Activated CD4-positive, alpha-beta T cell treated with anti-CD3 and anti-CD28 coated beads, Interleukin-2, Interleukin-4, amounts not matched to agents 100 ng/mL and 50 ng/mL, durations not matched to agents 16 hours and 8 hours (primary cell): ENCODE measurements around the gene RAI1.
A peak's percentile ranks its signal among the peaks of the same experiment; 100 is the strongest.
"Not testable (repeated sequence)": the region's sequence is repeated elsewhere in the genome, so short reads cannot be mapped to it uniquely, and the experiment has no call there.

Experiments used
- DNase-seq: peaks from one replicate; pipeline ENCODE4 v3.0.0-alpha.2; 2020; ENCODE audit warnings: low spot score

Gene RAI1, protein sequence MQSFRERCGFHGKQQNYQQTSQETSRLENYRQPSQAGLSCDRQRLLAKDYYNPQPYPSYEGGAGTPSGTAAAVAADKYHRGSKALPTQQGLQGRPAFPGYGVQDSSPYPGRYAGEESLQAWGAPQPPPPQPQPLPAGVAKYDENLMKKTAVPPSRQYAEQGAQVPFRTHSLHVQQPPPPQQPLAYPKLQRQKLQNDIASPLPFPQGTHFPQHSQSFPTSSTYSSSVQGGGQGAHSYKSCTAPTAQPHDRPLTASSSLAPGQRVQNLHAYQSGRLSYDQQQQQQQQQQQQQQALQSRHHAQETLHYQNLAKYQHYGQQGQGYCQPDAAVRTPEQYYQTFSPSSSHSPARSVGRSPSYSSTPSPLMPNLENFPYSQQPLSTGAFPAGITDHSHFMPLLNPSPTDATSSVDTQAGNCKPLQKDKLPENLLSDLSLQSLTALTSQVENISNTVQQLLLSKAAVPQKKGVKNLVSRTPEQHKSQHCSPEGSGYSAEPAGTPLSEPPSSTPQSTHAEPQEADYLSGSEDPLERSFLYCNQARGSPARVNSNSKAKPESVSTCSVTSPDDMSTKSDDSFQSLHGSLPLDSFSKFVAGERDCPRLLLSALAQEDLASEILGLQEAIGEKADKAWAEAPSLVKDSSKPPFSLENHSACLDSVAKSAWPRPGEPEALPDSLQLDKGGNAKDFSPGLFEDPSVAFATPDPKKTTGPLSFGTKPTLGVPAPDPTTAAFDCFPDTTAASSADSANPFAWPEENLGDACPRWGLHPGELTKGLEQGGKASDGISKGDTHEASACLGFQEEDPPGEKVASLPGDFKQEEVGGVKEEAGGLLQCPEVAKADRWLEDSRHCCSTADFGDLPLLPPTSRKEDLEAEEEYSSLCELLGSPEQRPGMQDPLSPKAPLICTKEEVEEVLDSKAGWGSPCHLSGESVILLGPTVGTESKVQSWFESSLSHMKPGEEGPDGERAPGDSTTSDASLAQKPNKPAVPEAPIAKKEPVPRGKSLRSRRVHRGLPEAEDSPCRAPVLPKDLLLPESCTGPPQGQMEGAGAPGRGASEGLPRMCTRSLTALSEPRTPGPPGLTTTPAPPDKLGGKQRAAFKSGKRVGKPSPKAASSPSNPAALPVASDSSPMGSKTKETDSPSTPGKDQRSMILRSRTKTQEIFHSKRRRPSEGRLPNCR (N-terminal part only)

DNA sequence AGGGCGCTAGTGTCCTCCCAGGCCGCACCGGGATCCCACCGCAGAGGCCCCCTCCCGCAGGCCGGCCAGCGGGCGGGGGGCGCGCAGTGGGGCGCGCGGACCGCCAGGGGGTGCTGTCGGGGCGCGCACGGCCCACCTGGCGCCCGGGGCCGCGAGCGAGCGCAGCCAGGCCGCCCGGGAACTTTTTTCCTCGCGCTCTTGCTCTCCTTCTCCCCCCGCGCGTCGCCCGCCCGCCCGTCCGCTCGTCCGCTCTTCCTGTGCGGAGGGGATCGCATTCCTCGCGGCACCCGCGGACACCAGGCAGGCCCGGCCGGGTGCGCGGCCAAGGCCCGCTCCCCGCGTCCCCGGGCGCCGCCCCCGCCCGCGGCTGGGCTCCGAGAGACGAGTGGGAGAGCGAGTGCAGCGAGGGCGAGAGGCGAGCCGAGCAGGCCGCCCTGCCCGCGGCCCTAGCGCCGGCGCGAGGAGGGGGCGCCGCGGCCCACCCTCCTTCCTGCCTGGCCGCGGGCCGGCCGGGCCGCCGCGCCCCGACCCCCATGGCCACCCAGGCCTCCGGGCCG is at the start of gene RAI1:
Gene RAI1 (plus strand): TSS at position 272 of the 557 bp plus-strand sequence. CDS start 111,491 bp downstream, outside the sequence.
- DNase-seq: peak; percentile 50

- not testable (repeated sequence) for DNase-seq
Measured at GRCh38 chr17:17632690-17633089, 48.6 kb upstream of the RAI1 start.

DNA sequence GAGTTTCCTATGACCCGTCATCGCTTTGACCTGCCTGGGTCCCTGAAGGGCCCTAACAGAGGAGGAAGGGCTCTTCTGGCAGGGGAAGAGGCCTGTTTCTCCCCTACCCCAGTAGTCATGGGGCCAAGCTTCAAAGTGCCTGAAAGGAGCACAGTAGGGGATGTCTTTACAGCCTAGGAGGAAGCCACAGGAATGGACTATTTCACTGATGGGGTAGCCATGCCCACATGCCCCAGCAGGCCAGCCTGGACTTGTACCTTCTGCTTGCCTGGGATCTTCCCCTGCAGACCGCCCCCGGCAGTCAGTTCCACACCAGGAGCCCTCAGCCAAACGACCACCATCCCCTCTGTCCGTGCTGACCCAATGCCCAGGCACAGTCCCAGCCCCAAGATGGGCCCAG is 47.9 kb upstream of the RAI1 start:
- DNase-seq: no peak

DNA sequence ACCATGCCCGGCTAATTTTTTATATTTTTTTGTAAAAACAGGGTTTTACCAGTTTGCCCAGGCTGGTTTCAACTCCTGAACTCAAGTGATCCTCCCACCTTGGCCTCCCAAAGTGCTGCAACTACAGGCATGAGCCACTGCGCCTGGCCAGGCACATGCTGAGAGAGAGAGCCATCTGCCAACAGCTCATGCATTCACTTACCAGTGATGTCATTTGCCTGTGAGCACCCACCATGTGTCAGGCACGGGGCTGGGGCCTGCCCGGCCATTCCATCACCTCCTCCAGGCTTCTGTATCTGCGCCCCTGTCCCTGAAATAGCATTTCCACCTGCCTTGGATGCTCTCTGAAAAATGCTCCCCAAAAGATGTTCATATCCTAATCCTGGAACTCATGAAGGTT is 46.1 kb upstream of the RAI1 start:
- DNase-seq: no peak

DNA sequence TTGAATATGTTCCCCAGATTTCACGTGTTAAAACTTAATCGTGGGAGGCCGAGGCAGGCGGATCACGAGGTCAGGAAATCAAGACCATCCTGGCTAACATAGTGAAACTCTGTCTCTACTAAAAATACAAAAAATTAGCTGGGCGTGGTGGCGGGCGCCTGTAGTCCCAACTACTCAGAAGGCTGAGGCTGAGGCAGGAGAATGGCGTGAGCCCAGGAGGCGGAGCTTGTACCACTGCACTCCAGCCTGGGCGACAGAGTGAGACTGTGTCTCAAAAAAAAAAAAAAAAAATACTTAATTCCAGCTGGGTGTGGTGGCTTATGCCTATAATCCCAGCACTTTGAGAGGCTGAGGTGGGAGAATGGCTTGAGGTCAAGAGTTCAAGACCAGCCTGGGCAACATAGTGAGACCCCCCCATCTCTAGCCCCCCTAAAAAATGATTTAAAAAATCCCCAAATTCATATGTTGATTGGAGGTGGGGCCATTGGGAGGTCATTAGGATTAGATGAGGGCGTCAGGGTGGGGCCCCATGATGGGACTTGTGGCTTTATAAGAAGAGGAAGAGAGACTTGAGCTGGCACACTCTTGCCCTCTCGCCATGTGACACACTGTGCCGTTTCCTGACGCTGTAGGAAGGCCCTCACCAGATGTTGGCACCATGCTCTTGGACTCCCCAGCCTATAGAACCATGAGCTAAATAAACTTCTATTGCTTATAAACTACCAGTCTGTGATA is 45.6 kb upstream of the RAI1 start:
- not testable (repeated sequence) for DNase-seq

- DNase-seq: no peak
Measured at GRCh38 chr17:17636272-17636885, 44.9 kb upstream of the RAI1 start.

DNA sequence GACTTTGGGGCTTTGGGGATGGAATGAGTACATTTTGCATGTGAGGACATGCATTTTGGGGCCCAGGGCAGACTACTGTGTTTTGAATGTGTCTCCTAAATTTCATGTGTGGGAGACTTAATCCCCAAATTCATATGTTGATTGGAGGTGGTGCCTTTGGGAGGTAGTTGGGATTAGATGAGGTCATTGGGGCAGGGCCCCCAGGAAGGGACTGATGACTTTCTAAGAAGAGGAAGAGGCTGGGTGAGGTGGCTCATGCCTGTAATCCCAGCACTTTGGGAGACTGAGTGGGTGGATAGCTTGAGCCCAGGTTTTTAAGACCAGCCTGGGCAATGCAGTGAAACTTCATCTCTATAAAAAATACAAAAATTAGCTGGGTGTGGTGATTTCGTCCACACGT is 42.8 kb upstream of the RAI1 start:
- DNase-seq: no peak

GRCh38 chr17:17639661-17640270 is 41.5 kb upstream of the RAI1 start:
- DNase-seq: not testable (repeated sequence)

DNA sequence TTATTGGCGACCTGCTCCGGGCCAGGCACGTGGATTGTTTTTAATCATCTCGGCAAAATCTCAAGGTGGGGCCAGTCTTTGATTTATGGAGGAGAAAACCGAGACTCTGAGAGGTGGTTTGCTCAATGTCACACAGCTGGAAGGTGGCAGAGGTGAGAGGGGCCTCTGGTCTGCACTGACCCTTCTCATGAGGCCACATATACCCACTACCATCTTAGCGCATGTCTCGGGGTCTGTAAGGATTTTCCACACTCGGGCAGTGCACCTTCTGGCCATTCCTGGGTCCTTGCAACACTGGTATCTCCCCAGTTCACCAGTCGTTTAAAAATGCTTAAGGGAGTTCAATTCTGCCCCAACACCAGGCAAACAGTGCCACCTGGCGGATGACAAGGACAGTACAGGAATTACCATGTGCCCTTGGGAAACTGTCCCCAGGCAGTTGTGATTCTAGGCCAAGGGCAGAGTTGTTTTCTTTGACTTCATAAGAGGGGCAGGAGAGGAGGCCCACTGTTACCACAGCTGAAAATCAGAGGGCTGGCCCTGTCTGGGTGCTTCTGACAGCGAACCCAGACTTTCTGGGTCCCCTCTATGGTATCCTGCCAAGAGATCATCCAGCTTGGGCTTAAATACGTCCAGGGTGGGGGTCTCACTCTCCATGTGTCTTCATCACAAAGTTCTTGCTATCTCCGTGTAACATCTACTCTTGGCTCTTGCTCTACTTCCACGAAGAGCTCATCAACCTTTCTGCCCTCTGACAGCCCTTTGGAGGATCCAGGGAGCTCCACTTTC is 39.4 kb upstream of the RAI1 start:
- peak; percentile 79 for DNase-seq

- not testable (repeated sequence) for DNase-seq
Measured at GRCh38 chr17:17645148-17645547, 36.1 kb upstream of the RAI1 start.

- DNase-seq: no peak
Measured at GRCh38 chr17:17645961-17646360, 35.3 kb upstream of the RAI1 start.

DNA sequence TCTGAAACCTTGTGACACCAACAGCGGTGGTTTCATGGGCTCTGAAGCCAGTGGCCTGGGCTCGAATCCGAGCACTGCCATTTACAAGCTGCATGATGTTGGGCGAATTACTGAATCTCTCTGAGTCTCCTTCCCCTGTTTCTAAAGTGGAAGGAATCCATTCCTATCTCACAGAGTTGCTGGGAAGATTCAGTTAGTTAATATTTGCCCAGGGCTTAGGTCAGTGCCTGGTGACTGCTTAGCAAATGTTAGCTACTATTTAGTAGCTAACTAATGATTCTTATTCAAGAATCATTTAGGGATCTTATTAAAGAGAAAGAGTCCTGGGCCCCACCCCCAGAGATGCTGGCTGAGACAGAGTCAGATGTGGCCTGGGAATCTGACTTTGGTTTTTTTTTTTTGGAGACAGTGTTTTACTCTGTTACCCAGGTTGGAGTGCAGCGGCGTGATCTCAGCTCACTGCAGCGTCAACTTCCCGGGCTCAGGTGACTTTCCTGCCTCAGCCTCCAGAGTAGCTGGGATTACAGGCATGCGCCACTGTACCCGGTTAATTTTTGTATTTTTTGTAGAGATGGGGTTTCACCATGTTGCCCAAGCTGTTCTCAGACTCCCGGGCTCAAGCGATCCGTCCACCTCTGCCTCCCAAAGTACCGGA is 33.6 kb upstream of the RAI1 start:
- DNase-seq: no peak

DNA sequence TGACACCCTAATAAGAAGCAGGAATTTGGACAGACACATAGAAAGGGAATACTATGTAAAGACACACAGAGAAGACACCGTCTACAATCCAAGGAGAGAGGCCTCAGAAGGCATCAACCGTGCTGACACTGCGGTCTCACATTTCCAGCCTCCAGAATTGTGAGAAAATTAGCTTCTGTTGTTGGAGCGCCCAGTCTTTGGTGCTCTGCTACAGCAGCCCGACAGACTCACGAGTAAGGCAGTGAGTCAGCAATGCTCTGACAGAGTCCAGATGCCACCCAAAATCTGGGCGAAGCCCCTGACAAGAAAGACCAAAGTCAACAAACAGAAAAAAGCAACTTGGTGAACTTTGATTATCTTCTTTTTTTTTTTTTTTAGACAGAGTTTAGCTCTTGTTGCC is 32.5 kb upstream of the RAI1 start:
- DNase-seq: no peak

DNA sequence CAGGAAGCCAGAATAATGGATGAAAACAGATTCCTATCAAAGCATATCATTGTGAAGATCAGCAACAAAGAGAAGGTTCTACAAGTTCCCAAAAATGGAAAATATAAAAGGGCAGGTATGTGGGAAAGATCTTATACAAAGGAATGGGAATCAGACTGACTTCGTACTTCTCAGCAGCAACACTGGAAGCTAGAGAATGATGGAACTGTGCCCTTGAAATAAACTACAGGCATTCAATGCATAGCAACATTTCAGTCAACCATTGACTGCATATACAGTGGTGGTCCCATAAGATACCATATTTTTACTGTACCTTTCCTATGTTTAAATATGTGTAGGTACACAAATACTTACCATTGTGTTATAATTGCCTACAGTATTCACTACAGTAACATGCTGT is 30.3 kb upstream of the RAI1 start:
- DNase-seq: no peak

DNA sequence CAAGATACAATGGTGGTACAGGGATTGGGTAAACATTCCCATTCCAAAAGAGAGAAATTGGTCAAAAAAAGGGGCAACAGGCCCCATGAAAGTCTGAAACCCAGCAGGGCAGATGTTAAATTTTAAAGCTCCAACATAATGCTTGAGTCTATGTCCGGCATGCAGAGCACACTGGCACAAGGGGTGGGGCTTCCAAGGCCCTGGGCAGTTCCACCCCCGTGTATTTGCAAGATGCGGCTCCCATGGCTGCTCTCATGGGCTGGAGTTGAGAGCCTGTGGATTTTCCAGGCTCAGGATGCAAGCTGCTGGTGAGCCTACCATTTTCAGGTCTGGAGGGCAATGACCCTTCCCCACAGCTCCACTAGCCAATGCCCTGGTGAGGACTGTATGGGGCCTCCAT is 27.9 kb upstream of the RAI1 start:
- no peak for DNase-seq

GRCh38 chr17:17659340-17659739 is 21.9 kb upstream of the RAI1 start:
- no peak for DNase-seq

GRCh38 chr17:17661134-17661533 is 20.1 kb upstream of the RAI1 start:
- no peak for DNase-seq

- DNase-seq: no peak
Measured at GRCh38 chr17:17661834-17662385, 19.3 kb upstream of the RAI1 start.
